Measurements from ENCODE around the gene CHD2.

Gene CHD2

GRCh38 chr15:92930054-92930621, 30.0 kb downstream of the CHD2 start:
- Histone ChIP-seq H3K27me3 (replicated peaks) (no peaks in the 10 kb centered on the region), H3K36me3 (replicated peaks) (peaks cover 87% of the 10 kb centered on the region), H3K4me3 (ENCODE audit: low read depth, low read length) (no peak overlapping the region), H3K27ac (peak overlapping the region; percentile 51)
- TF ChIP-seq CTCF (IDR thresholded peaks at IDR 0.05; ENCODE audit: low read depth, low read length, missing control alignments) = no peak
- in situ Hi-C loops (cut with HindIII; ENCODE audit: low pct_ligation_motif_present, low sequenced_read_pairs) = no loop called here
- DNase-seq = no peak

- in situ Hi-C loops (cut with HindIII; ENCODE audit: low pct_ligation_motif_present, low sequenced_read_pairs) = no loop called here
- peak overlapping the region; percentile 51 for H3K27ac ChIP-seq
Observed at GRCh38 chr15:92930776-92931175, 30.7 kb downstream of the CHD2 start.

GRCh38 chr15:92932946-92933649, 33.0 kb downstream of the CHD2 start:
- TF ChIP-seq CTCF (IDR thresholded peaks at IDR 0.05; ENCODE audit: low read depth, low read length, missing control alignments) = no peak
- no peak for DNase-seq
- Histone ChIP-seq H3K4me3 (ENCODE audit: low read depth, low read length) (no peak overlapping the region), H3K27me3 (replicated peaks) (no peaks in the 10 kb centered on the region), H3K27ac (no peak overlapping the region), H3K36me3 (replicated peaks) (peaks cover 82% of the 10 kb centered on the region)
- in situ Hi-C loops (cut with HindIII; ENCODE audit: low pct_ligation_motif_present, low sequenced_read_pairs) = no loop called here

More at GRCh38 chr15:92930776-92931175, 30.7 kb downstream of the CHD2 start:
- Histone ChIP-seq H3K36me3 (replicated peaks) (peaks cover 87% of the 10 kb centered on the region), H3K27me3 (replicated peaks) (no peaks in the 10 kb centered on the region), H3K4me3 (ENCODE audit: low read depth, low read length) (no peak overlapping the region)
- DNase-seq = peak; percentile 70
- TF ChIP-seq CTCF (IDR thresholded peaks at IDR 0.05; ENCODE audit: low read depth, low read length, missing control alignments) = no peak

- no peaks in the 10 kb centered on the region for H3K27me3 ChIP-seq (replicated peaks)
- TF ChIP-seq CTCF (IDR thresholded peaks at IDR 0.05; ENCODE audit: low read depth, low read length, missing control alignments) = no peak
- H3K36me3 ChIP-seq (replicated peaks) = peaks cover 82% of the 10 kb centered on the region
- in situ Hi-C loops (cut with HindIII; ENCODE audit: low pct_ligation_motif_present, low sequenced_read_pairs) = no loop called here
- H3K27ac ChIP-seq = no peak overlapping the region
- DNase-seq = no peak
- no peak overlapping the region for H3K4me3 ChIP-seq (ENCODE audit: low read depth, low read length)
Observed at GRCh38 chr15:92933831-92934230, 33.7 kb downstream of the CHD2 start.

GRCh38 chr15:92934716-92935115, 34.6 kb downstream of the CHD2 start:
- no peak for DNase-seq
- TF ChIP-seq CTCF (IDR thresholded peaks at IDR 0.05; ENCODE audit: low read depth, low read length, missing control alignments) = no peak
- peaks cover 84% of the 10 kb centered on the region for H3K36me3 ChIP-seq (replicated peaks)
- H3K4me3 ChIP-seq (ENCODE audit: low read depth, low read length) = no peak overlapping the region
- no peaks in the 10 kb centered on the region for H3K27me3 ChIP-seq (replicated peaks)
- in situ Hi-C loops (cut with HindIII; ENCODE audit: low pct_ligation_motif_present, low sequenced_read_pairs) = no loop called here
- H3K27ac ChIP-seq = no peak overlapping the region

Measured in brain microvascular endothelial cell (primary cell).